PC-3 (cell line): Measurements from ENCODE around the gene KIAA0586. TPM values are rescaled to one million over a fixed set of nuclear protein-coding genes. Genes with fewer than 3 reads are reported as not detected.

Source experiments
- ATAC-seq: fragments of 200-7000 bp; cut with Tn5 transposase; 2 replicates; pipeline ENCODE4 v1.9.1; 2020; ENCODE audit warnings: mild to moderate bottlenecking, moderate library complexity
- BruUV-seq: library from RNA; stranded (reverse); fragments of 400-500 nt; replicated peaks from 2 replicates; lab custom pipeline; 2021; lab: Mats Ljungman, UMichigan
- CTCF ChIA-PET: fragments of 300-600 bp; sonication (Branson Sonifier 250); formaldehyde crosslinking; loops from one replicate; lab custom pipeline; 2022; ENCODE audit warnings: antibody characterized with exemption; lab: Charles Lee
- POLR2A ChIA-PET: fragments of 300-600 bp; sonication (Branson Sonifier 250); formaldehyde crosslinking; loops from one replicate; lab custom pipeline; 2022; ENCODE audit warnings: antibody characterized with exemption; ENCODE audit not compliant: unreplicated experiment; lab: Charles Lee
- DNase-seq: peaks from one replicate; pipeline ENCODE4 v3.0.0-alpha.2; 2015
- H2AFZ ChIP-seq: fragments of 300-600 bp; sonication (generic); 2 replicates; pipeline ENCODE4 v1.6.0; 2016; ENCODE audit warnings: antibody characterized with exemption, low read length
- H3F3A ChIP-seq: fragments of 300-600 bp; sonication (generic); one replicate; pipeline ENCODE4 v1.6.0; 2017; ENCODE audit warnings: antibody characterized with exemption, low read length, control low read depth, mild to moderate bottlenecking; ENCODE audit not compliant: unreplicated experiment
- H3K27ac ChIP-seq: fragments of 300-600 bp; sonication (generic); 2 replicates; pipeline ENCODE4 v1.5.1; 2016; ENCODE audit warnings: mild to moderate bottlenecking, low read length
- H3K27me3 ChIP-seq: fragments of 300-600 bp; sonication (generic); 2 replicates; pipeline ENCODE4 v1.6.1; 2016; ENCODE audit warnings: low read length, mixed read lengths
- H3K36me3 ChIP-seq: fragments of 300-600 bp; sonication (generic); 2 replicates; pipeline ENCODE4 v1.6.1; 2016; ENCODE audit warnings: low read depth, mixed run types, low read length, mixed read lengths
- H3K4me1 ChIP-seq: fragments of 300-600 bp; sonication (generic); 2 replicates; pipeline ENCODE4 v1.5.1; 2016; ENCODE audit warnings: low read length; ENCODE audit not compliant: insufficient read depth
- H3K4me2 ChIP-seq: fragments of 300-600 bp; sonication (generic); 2 replicates; pipeline ENCODE4 v1.6.0; 2016; ENCODE audit warnings: low read length
- H3K4me3 ChIP-seq: fragments of 300-600 bp; sonication (generic); 2 replicates; pipeline ENCODE4 v1.5.1; 2016; ENCODE audit warnings: mild to moderate bottlenecking, low read length, mixed read lengths
- H3K79me2 ChIP-seq: fragments of 300-600 bp; sonication (generic); 2 replicates; pipeline ENCODE4 v1.6.1; 2017; ENCODE audit warnings: low read length, mixed read lengths
- H3K9ac ChIP-seq: fragments of 300-600 bp; sonication (generic); 2 replicates; pipeline ENCODE4 v1.6.0; 2016; ENCODE audit warnings: mild to moderate bottlenecking, low read length
- H3K9me2 ChIP-seq: fragments of 300-600 bp; sonication (generic); replicated peaks from 2 replicates; pipeline ENCODE4 v1.6.1; 2016; ENCODE audit warnings: mixed run types, low read length, mixed read lengths
- H3K9me3 ChIP-seq: fragments of 300-600 bp; sonication (generic); 2 replicates; pipeline ENCODE4 v1.6.1; 2016; ENCODE audit warnings: low read length, mixed read lengths
- H4K20me1 ChIP-seq: fragments of 300-600 bp; sonication (generic); 2 replicates; pipeline ENCODE4 v1.6.1; 2016; ENCODE audit warnings: low read length, mixed read lengths
- CTCF ChIP-seq: fragments of 300-600 bp; sonication (generic); conservative IDR thresholded peaks from 2 replicates; pipeline ENCODE4 v1.5.1; 2017; ENCODE audit warnings: antibody characterized with exemption, low read depth, mild to moderate bottlenecking, low read length
- EZH2 ChIP-seq: fragments of 300-600 bp; sonication (generic); IDR thresholded peaks from one replicate; pipeline ENCODE4 v1.6.1; 2017; ENCODE audit warnings: antibody characterized with exemption, mild to moderate bottlenecking, low read length; ENCODE audit not compliant: unreplicated experiment
- EZH2phosphoT487 ChIP-seq: fragments of 300-600 bp; sonication (generic); IDR thresholded peaks from 2 replicates; pipeline ENCODE4 v1.6.1; 2018; ENCODE audit warnings: mild to moderate bottlenecking, antibody characterized with exemption, low read length, borderline replicate concordance
- intact Hi-C: fragments of 100-400 bp; cut with micrococcal nuclease; formaldehyde crosslinking; loops from 2 replicates; pipeline ENCODE4 v1.9.0; 2023
- total RNA-seq: library from RNA; depleted of rRNA; stranded (reverse); fragments of >200 nt; gene quantifications from 2 replicates; pipeline ENCODE4 v1.2.3, GENCODE V29; 2014

KIAA0586 gene
- total RNA-seq, 1 experiment from 2014 or later: 50.3 TPM

- H3K79me2 ChIP-seq: no peaks in the 10 kb centered on the region
- H3K9me3 ChIP-seq: no peaks in the 10 kb centered on the region
- H3K4me2 ChIP-seq: peak overlapping the region; percentile 5
- no peak overlapping the region for H2AFZ ChIP-seq
- TF ChIP-seq CTCF (no peak), EZH2phosphoT487 (no peak), EZH2 (no peak)
- H3K9ac ChIP-seq: no peak overlapping the region
- H3K4me3 ChIP-seq: no peak overlapping the region
- DNase-seq (peak; percentile 51), ATAC-seq (peak; percentile 64)
- no peaks in the 10 kb centered on the region for H4K20me1 ChIP-seq
- no peaks in the 10 kb centered on the region for H3K27me3 ChIP-seq
- H3K9me2 ChIP-seq: no peaks in the 10 kb centered on the region
- H3K27ac ChIP-seq: peak overlapping the region; percentile 42
- no TSS peak for BruUV-seq
- H3K36me3 ChIP-seq: no peaks in the 10 kb centered on the region
- intact Hi-C loops: loop anchor here (1.0 kb wide), 1 partner anchor 114 kb away; the partner anchor contains the start of genes KIAA0586 and TIMM9
- H3K4me1 ChIP-seq: peaks cover 30% of the 10 kb centered on the region
- CTCF ChIA-PET: no interaction called here
- POLR2A ChIA-PET: no interaction called here
- no peaks in the 10 kb centered on the region for H3F3A ChIP-seq
Measured at GRCh38 chr14:58540749-58541632, 113.5 kb downstream of the KIAA0586 start.

- ChIA-PET CTCF (no interaction called here), POLR2A (no interaction called here)
- intact Hi-C loops: no loop called here
- Histone ChIP-seq H3K9ac (no peak overlapping the region), H3F3A (no peaks in the 10 kb centered on the region), H2AFZ (no peak overlapping the region), H3K27ac (no peak overlapping the region), H3K4me2 (no peak overlapping the region), H3K79me2 (no peaks in the 10 kb centered on the region), H3K9me2 (no peaks in the 10 kb centered on the region), H3K9me3 (no peaks in the 10 kb centered on the region), H4K20me1 (no peaks in the 10 kb centered on the region), H3K36me3 (no peaks in the 10 kb centered on the region), H3K27me3 (no peaks in the 10 kb centered on the region), H3K4me1 (peaks cover 30% of the 10 kb centered on the region), H3K4me3 (no peak overlapping the region)
- ATAC-seq (peak; percentile 18; the same call in 1 of the 2 replicates), DNase-seq (no peak)
- TF ChIP-seq CTCF (no peak), EZH2phosphoT487 (no peak), EZH2 (no peak)
- no TSS peak for BruUV-seq
Measured at GRCh38 chr14:58541633-58542022, 114.1 kb downstream of the KIAA0586 start.

- Histone ChIP-seq H3K9me2 (no peaks in the 10 kb centered on the region), H3K36me3 (no peaks in the 10 kb centered on the region), H3K4me3 (no peak overlapping the region), H4K20me1 (no peaks in the 10 kb centered on the region), H3K9me3 (no peaks in the 10 kb centered on the region), H3K4me1 (peaks cover 24% of the 10 kb centered on the region), H3K27me3 (no peaks in the 10 kb centered on the region), H2AFZ (no peak overlapping the region), H3K27ac (no peak overlapping the region), H3F3A (no peaks in the 10 kb centered on the region), H3K9ac (no peak overlapping the region), H3K79me2 (no peaks in the 10 kb centered on the region), H3K4me2 (no peak overlapping the region)
- ChIA-PET POLR2A (no interaction called here), CTCF (no interaction called here)
- no peak for DNase-seq
- TF ChIP-seq EZH2 (no peak), CTCF (no peak), EZH2phosphoT487 (no peak)
- BruUV-seq: no TSS peak
- ATAC-seq: no peak
- intact Hi-C loops: no loop called here
Measured at GRCh38 chr14:58543253-58543652, 115.7 kb downstream of the KIAA0586 start.
